GM08714 (cell line): Measurements from ENCODE around the gene TOP1.

Experiments
- H3K4me3 ChIP-seq: fragments of 200-500 bp; sonication (Bioruptor generic); 2 replicates; pipeline ENCODE4 v1.5.1; 2014; ENCODE audit warnings: mild to moderate bottlenecking, low read length, inconsistent platforms
- ZNF274 ChIP-seq: IDR thresholded peaks from 2 replicates; pipeline ENCODE4 v1.6.1; 2012; ENCODE audit warnings: mild to moderate bottlenecking, low read depth, low read length

TOP1 gene

DNA sequence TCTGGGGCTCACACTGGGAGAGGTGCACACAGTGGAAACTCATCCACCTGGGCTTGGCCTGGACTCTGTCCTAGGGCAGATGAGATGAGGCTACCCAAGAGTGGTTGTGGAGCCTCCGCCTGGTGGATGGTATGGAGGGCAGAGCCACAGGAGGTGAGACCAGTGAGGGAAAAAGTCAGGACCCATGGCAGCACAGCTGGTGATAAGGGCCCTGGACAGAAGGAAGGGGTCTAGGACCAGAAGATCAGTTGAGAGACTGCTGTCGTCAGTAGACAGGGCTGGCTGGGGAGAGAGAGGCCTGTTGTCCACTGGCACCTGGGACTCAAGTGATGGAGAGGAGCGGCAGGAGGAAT lies 138.5 kb downstream of the TOP1 start:
- no peak overlapping the region for H3K4me3 ChIP-seq
- no peak for TF ChIP-seq ZNF274

DNA sequence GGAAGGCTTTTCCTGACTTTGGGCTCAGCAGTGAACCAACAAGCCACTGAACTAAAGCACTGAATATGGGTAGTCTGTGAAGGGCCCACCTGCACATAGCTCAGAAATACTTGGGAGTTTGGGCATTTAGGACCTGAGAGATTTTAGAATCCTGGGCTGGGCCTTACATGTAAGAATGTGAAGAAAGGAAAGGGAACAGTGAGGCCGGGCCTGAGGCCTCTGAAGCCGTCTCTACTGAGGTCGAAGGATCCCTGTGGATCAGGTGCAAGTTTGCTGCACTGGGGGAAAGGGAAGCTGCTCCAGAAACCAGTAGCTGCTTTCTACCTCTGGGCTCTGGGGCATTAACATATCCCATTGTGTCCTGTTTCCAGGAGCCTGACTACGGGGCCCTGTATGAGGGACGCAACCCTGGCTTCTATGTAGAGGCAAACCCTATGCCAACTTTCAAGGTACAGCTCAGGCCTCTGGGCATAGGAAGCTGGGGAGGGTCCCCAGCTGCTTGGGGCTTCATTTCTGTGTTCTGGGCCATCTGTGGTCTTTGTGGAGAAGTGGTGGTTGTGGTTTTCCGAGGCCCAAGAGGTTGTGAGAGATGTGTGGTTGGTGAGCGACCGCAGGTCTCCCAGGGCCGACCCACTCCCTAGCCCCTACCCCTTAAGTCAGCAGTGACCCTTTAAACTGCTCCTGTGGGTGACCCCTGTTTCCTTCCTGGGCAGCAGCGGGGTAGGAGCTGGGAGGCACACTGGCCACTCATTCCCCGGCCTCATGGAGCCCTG lies 139.0 kb downstream of the TOP1 start:
- no peak overlapping the region for H3K4me3 ChIP-seq
- no peak for TF ChIP-seq ZNF274

DNA sequence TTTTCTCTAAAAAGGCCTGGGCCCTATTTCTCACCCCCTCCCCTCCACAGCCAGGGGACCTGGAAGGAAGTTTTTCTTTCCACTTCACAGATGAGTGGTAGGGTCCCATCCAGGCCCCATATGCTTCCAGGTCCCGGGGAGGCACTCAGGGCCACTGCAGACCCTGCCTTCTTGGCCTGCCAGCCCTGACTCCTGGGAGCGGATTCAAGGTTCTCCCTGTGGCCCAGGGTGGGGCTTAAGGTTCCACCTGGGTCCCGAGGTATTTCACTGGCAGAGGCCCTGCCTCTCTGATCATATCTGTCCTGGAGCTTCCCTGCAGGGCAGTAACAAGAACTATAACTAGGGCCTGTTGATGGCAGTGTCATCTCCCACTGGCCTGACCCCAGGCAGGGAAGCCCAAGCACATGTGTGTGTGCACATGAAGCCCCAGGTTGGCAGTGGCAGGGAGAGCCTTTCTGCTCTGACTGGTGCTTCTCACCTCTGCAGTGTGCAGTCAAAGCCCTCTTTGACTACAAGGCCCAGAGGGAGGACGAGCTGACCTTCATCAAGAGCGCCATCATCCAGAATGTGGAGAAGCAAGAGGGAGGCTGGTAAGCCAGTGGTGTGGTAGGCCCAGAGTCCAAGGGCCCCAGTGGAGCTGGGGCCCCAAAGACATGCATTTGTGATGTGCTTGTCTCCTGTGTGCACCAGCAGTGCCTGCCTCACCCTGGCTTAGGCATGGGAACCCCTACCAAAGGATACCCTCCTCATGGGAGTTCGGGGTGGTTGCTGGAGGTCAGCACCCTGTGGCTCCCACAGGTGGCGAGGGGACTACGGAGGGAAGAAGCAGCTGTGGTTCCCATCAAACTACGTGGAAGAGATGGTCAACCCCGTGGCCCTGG lies 139.9 kb downstream of the TOP1 start:
- no peak for TF ChIP-seq ZNF274
- H3K4me3 ChIP-seq: no peak overlapping the region

DNA sequence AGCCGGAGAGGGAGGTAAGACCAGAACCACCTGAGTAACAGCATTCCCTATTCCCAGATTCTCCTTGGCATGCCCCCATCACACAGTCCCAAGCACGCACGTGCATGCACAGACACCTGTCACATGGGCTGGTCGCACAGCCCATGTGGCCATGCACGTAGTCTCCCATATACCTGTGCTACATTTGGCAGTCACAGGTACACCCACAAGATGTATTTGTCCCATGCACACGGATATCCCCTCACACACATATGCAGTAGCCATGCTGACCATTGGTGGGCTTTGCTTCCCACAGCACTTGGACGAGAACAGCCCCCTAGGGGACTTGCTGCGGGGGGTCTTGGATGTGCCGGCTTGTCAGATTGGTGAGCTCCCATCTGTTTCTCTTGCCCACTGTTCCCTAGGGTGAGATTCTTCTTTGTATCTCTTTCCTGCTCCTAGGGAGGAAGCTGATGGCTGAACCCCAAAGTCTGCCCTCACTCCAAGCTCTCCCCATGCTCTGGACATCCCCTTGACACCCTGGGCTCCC lies 140.6 kb downstream of the TOP1 start:
- no peak for TF ChIP-seq ZNF274
- no peak overlapping the region for H3K4me3 ChIP-seq

DNA sequence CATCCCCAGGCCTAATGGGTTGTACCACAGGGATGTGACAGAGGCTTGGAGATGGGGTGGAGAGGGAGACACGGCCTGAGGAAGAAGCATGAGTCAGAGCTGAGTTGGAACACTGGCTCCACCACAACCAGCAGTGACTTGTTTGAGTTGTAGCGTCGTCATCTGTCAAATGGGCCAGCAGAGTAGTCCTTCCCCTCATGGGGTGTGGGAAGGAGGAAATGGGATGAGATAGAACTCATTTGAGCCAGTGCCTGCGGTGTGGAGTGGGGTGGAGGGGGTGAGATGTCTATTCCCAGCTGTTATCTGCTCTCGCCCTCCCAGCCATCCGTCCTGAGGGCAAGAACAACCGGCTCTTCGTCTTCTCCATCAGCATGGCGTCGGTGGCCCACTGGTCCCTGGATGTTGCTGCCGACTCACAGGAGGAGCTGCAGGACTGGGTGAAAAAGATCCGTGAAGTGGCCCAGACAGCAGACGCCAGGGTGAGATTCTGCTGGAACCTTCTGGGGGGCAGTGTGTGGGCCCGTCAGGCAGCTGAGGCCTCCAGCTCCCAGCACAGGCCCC lies 141.2 kb downstream of the TOP1 start:
- no peak for TF ChIP-seq ZNF274
- H3K4me3 ChIP-seq: no peak overlapping the region

DNA sequence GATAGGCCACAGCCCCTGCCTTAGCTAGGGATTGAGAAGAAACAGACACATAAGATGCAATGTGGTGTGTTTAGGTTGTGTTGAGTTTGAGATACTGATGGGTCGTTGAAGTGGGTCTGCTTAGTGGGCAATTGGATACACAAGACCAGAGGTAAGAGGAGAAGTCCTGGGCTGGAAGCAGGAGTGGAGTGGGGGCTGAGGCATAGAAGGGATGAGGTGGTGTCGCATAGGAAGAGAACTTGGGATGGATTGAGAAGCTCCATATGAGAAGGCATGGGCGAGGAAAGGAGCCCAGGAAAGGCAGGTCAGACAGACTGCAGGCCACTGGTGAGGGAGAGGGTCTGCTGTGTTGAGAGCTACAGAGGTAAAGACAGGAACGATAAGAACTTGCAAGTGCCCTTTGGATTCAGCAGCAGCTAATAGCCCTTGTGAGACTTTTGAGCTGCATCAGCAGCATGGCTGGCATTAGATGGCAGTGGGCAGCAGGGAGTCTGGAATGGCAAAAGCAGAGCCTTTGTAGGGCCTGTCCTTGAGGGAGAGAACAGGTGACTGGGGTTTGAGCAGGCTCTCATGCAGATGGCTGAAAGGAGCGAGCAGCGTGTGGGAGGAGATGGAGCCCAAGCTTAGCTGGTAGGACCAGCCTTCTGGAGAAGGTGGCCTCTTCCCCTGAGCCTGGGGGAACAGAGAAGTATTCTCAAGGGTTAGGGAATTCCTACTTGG lies 141.9 kb downstream of the TOP1 start:
- H3K4me3 ChIP-seq: no peak overlapping the region
- no peak for TF ChIP-seq ZNF274

DNA sequence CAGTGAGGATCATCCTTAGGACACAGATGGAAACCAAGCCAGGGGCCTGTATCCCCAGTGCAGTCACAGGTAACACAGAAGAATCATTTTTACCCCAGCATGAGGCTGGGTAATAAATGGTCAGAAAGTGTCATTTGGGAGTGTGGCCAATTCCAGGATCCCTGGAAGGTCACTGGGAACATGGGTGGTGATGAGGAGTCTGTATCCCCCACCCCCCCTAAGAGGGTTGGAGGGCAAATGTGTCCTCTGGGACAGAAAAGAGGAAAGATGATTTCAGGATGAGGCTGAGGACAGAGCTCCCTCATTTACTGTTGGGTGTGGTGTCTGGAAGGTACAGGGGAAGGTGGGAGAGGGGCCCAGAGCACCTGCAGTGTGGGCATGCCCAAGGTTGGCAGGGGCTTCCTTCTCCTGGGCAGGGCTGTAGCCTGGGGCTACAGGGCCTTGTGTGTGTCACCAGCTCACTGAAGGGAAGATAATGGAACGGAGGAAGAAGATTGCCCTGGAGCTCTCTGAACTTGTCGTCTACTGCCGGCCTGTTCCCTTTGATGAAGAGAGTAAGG lies 143.2 kb downstream of the TOP1 start:
- no peak for TF ChIP-seq ZNF274
- no peak overlapping the region for H3K4me3 ChIP-seq

DNA sequence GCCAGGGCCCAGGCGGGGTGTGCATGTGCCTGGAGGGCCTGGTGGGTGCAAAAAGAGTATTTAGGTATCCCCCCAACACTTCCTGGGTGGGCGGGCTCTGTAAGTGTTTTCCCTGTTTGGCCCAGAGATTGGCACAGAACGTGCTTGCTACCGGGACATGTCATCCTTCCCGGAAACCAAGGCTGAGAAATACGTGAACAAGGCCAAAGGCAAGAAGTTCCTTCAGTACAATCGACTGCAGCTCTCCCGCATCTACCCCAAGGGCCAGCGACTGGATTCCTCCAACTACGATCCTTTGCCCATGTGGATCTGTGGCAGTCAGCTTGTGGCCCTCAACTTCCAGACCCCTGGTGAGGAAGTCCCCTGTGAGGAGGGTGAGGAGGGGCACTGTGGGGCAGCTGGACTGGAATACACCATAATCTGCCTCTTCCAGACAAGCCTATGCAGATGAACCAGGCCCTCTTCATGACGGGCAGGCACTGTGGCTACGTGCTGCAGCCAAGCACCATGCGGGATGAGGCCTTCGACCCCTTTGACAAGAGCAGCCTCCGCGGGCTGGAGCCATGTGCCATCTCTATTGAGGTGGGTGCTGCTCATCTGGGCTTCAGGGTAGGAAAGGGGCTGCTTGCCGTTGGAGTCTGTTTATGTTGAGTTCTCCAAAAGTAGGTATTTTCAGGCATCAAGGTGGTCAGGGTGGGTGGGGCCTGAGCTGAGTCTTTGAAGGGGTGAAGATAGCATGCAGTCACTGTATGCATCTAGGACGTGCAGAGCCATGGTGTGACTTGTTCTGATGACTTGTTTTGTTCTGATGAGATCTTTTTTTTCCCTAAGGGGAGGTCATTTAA lies 143.9 kb downstream of the TOP1 start:
- no peak overlapping the region for H3K4me3 ChIP-seq
- TF ChIP-seq ZNF274: no peak

DNA sequence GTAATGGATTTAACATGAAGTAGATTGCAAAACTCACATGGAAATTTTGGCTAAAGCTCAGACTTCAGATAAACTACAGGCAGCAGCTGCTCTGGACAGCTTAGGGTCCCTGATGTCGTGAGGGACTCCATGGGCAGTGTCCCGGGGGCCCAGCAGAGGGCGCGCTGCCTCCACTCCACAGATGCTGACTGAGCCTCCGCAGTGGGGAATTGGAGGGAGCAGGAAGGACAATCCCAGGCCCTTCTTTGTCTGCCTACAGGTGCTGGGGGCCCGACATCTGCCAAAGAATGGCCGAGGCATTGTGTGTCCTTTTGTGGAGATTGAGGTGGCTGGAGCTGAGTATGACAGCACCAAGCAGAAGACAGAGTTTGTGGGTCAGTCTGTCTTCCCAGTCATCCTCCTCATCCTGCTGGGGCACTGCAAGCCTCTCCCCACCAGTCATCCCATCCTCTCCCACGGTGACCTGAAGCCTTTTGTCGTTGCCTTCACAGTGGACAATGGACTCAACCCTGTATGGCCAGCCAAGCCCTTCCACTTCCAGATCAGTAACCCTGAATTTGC lies 144.6 kb downstream of the TOP1 start:
- no peak for TF ChIP-seq ZNF274

DNA sequence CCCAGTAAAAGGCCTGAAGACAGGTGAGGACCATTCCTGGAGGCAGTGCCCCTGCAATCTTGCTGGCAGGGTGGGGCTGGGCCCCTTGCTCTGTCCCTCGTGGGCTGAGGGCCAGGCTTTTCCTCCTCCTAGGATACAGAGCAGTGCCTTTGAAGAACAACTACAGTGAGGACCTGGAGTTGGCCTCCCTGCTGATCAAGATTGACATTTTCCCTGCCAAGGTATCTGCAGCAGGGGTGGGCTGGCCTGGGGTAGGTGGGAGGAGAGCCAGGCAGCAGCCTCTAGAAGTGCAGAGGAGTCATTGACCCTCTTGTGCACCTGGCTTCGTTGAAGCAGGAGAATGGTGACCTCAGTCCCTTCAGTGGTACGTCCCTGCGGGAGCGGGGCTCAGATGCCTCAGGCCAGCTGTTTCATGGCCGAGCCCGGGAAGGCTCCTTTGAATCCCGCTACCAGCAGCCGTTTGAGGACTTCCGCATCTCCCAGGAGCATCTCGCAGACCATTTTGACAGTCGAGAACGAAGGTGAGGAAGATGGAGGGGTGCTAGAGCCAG lies 145.2 kb downstream of the TOP1 start:
- no peak for TF ChIP-seq ZNF274
- no peak overlapping the region for H3K4me3 ChIP-seq

More for the DNA sequence above, 144.6 kb downstream of the TOP1 start:
- H3K4me3 ChIP-seq: no peak overlapping the region
